Posterior cingulate gyrus (tissue), 11 donors: ENCODE results near the gene STK40.

Source experiments
- DNase-seq, 10 donors: peaks; one replicate each; pipeline versions ENCODE4 v3.0.0 to v3.0.0-alpha.2; 2020 to 2021; ENCODE audit warnings: mixed read lengths in 3 of 10
- intact Hi-C: fragments of 100-400 bp; cut with DNase I; formaldehyde crosslinking; loops from one replicate; pipeline ENCODE4 v1.15.1; 2023

The STK40 gene

GRCh38 chr1:36398370-36398977 is 12.8 kb upstream of the STK40 start:
- intact Hi-C loops = no loop called here
- peak in 1 of 10 donors; percentile 33 for DNase-seq

- DNase-seq = peak; percentile 90 to 99 (median 96)
- intact Hi-C loops = no loop called here
Measured at GRCh38 chr1:36397378-36398230, 11.9 kb upstream of the STK40 start, which contains the start of gene LSM10. TSS of gene LSM10 (minus strand) at chr1:36397908. CDS start at chr1:36394129, 3,779 bp downstream.

GRCh38 chr1:36397083-36397377 is 11.3 kb upstream of the STK40 start:
- intact Hi-C loops = no loop called here
- peak in 1 of 10 donors; percentile 90 for DNase-seq

- intact Hi-C loops = no loop called here
- peak in 1 of 10 donors; percentile 41 for DNase-seq
Measured at GRCh38 chr1:36396359-36396758, 10.6 kb upstream of the STK40 start.

GRCh38 chr1:36393686-36394085 is 8.0 kb upstream of the STK40 start:
- intact Hi-C loops = no loop called here
- DNase-seq = peak in 2 of 10 donors; percentile 54 to 67

- peak in 2 of 10 donors; percentile 16 to 21 for DNase-seq
- intact Hi-C loops = no loop called here
Measured at GRCh38 chr1:36392836-36393235, 7.1 kb upstream of the STK40 start.

- intact Hi-C loops = no loop called here
- peak in 2 of 10 donors; percentile 12 to 43 for DNase-seq
Measured at GRCh38 chr1:36391271-36391670, 5.5 kb upstream of the STK40 start.

GRCh38 chr1:36390411-36390810 is 4.7 kb upstream of the STK40 start:
- intact Hi-C loops = no loop called here
- peak in 1 of 10 donors; percentile 12 for DNase-seq

- intact Hi-C loops = no loop called here
- DNase-seq = peak in 1 of 10 donors; percentile 8
Measured at GRCh38 chr1:36389999-36390398, 4.3 kb upstream of the STK40 start.

- no peak for DNase-seq
- intact Hi-C loops = no loop called here
Measured at GRCh38 chr1:36389261-36389660, 3.5 kb upstream of the STK40 start.

- intact Hi-C loops = no loop called here
- peak in 3 of 10 donors; percentile 26 to 73 (median 60) for DNase-seq
Measured at GRCh38 chr1:36387141-36387949, 1.6 kb upstream of the STK40 start.

- intact Hi-C loops = no loop called here
- peak; percentile 67 to 98 (median 78) for DNase-seq
Measured at GRCh38 chr1:36386265-36387140, 779 bp upstream of the STK40 start.

- peak in 9 of 10 donors; percentile 29 to 92 (median 49) for DNase-seq
- intact Hi-C loops = no loop called here
Measured at GRCh38 chr1:36384542-36385409, 948 bp downstream of the STK40 start.

GRCh38 chr1:36383240-36383639 is 2.5 kb downstream of the STK40 start:
- peak in 1 of 10 donors; percentile 41 for DNase-seq
- intact Hi-C loops = no loop called here

- intact Hi-C loops = no loop called here
Measured at GRCh38 chr1:36382669-36383068, 3.1 kb downstream of the STK40 start.

GRCh38 chr1:36382231-36382630 is 3.5 kb downstream of the STK40 start:
- intact Hi-C loops = no loop called here
- peak in 2 of 10 donors; percentile 55 for DNase-seq

More at GRCh38 chr1:36382669-36383068, 3.1 kb downstream of the STK40 start:
- peak in 1 of 10 donors; percentile 25 for DNase-seq

GRCh38 chr1:36381405-36381804 is 4.3 kb downstream of the STK40 start:
- DNase-seq = peak in 1 of 10 donors; percentile 26

GRCh38 chr1:36380782-36381181 is 4.9 kb downstream of the STK40 start:
- DNase-seq = peak in 2 of 10 donors; percentile 8 to 18
- intact Hi-C loops = no loop called here

More at GRCh38 chr1:36381405-36381804, 4.3 kb downstream of the STK40 start:
- intact Hi-C loops = no loop called here

- DNase-seq = peak in 2 of 10 donors; percentile 6 to 22
- intact Hi-C loops = no loop called here
Measured at GRCh38 chr1:36380143-36380619, 5.5 kb downstream of the STK40 start.
